Neural progenitor cell (in vitro differentiated cells): Measurements from ENCODE around the gene SCN8A. TPM values are rescaled to one million over a fixed set of nuclear protein-coding genes. Genes with fewer than 3 reads are reported as not detected.

Experiments
- DNase-seq: peaks from one replicate; pipeline ENCODE4 v3.0.0-alpha.2; 2016; ENCODE audit warnings: low spot score
- H2AFZ ChIP-seq: fragments of 200-600 bp; sonication (generic); replicated peaks from 2 replicates; pipeline ENCODE4 v1.6.1; 2016; ENCODE audit warnings: antibody characterized with exemption
- H3F3A ChIP-seq: fragments of 200-600 bp; sonication (generic); 2 replicates; pipeline ENCODE4 v1.6.1; 2016; ENCODE audit warnings: antibody characterized with exemption, low read depth
- H3K27ac ChIP-seq: fragments of 200-600 bp; sonication (generic); 2 replicates; pipeline ENCODE4 v1.5.1; 2016; ENCODE audit warnings: mild to moderate bottlenecking
- H3K27me3 ChIP-seq: fragments of 200-600 bp; sonication (generic); 2 replicates; pipeline ENCODE4 v1.6.1; 2016; ENCODE audit warnings: mild to moderate bottlenecking, moderate library complexity
- H3K36me3 ChIP-seq: fragments of 200-600 bp; sonication (generic); 2 replicates; pipeline ENCODE4 v1.5.1; 2016
- H3K4me1 ChIP-seq: fragments of 200-600 bp; sonication (generic); 2 replicates; pipeline ENCODE4 v1.6.1; 2016; ENCODE audit warnings: mixed run types
- H3K4me2 ChIP-seq: fragments of 200-600 bp; sonication (generic); 2 replicates; pipeline ENCODE4 v1.6.1; 2016
- H3K4me3 ChIP-seq: fragments of 200-600 bp; sonication (generic); 2 replicates; pipeline ENCODE4 v1.5.1; 2016
- H3K79me2 ChIP-seq: fragments of 200-600 bp; sonication (generic); 2 replicates; pipeline ENCODE4 v1.6.1; 2016; ENCODE audit warnings: low read depth
- H3K9ac ChIP-seq: fragments of 200-600 bp; sonication (generic); 2 replicates; pipeline ENCODE4 v1.6.1; 2016
- H3K9me3 ChIP-seq: fragments of 200-600 bp; sonication (generic); 2 replicates; pipeline ENCODE4 v1.5.1; 2016; ENCODE audit warnings: low read depth
- H4K20me1 ChIP-seq: fragments of 200-600 bp; sonication (generic); 2 replicates; pipeline ENCODE4 v1.6.1; 2016; ENCODE audit warnings: low read depth
- H3K27ac Mint-ChIP-seq: 3 replicates; pipeline ENCODE4 v1.8.0; 2021; ENCODE audit warnings: mixed read lengths
- H3K27me3 Mint-ChIP-seq: 2 replicates; pipeline ENCODE4 v1.8.0; 2022; ENCODE audit warnings: low read depth, mild to moderate bottlenecking, inconsistent platforms, moderate library complexity, mixed read lengths; ENCODE audit not compliant: insufficient read depth
- H3K36me3 Mint-ChIP-seq: 3 replicates; pipeline ENCODE4 v1.8.0; 2021; ENCODE audit warnings: mixed read lengths
- H3K4me1 Mint-ChIP-seq: 3 replicates; pipeline ENCODE4 v1.8.0; 2021; ENCODE audit warnings: mixed read lengths
- H3K4me3 Mint-ChIP-seq: 3 replicates; pipeline ENCODE4 v1.8.0; 2021; ENCODE audit warnings: mild to moderate bottlenecking, moderate library complexity, mixed read lengths
- H3K9me3 Mint-ChIP-seq: 3 replicates; pipeline ENCODE4 v1.8.0; 2020; ENCODE audit warnings: mixed read lengths
- CTCF ChIP-seq: fragments of 200-600 bp; sonication (generic); IDR thresholded peaks from 2 replicates; pipeline ENCODE4 v1.5.1; 2017; ENCODE audit warnings: antibody characterized with exemption, mild to moderate bottlenecking
- EZH2 ChIP-seq: fragments of 200-600 bp; sonication (generic); IDR thresholded peaks from 2 replicates; pipeline ENCODE4 v1.6.1; 2017; ENCODE audit warnings: antibody characterized with exemption, mild to moderate bottlenecking, moderate library complexity
- EZH2phosphoT487 ChIP-seq: fragments of 200-600 bp; sonication (generic); IDR thresholded peaks from 2 replicates; pipeline ENCODE4 v1.6.1; 2017; ENCODE audit warnings: antibody characterized with exemption
- total RNA-seq: library from RNA; depleted of rRNA; stranded (reverse); fragments of >200 nt; gene quantifications from 2 replicates; pipeline ENCODE4 v1.2.3, GENCODE V29; 2015; ENCODE audit warnings: low replicate concordance

SCN8A gene
- total RNA-seq, 1 donor from 2014 or later, result 14.2 TPM

- Mint-ChIP-seq H3K36me3 (peaks cover 9% of the 10 kb centered on the region), H3K4me3 (no peak overlapping the region), H3K9me3 (no peaks in the 10 kb centered on the region), H3K27ac (no peak overlapping the region), H3K4me1 (peaks cover 23% of the 10 kb centered on the region), H3K27me3 (peaks cover 29% of the 10 kb centered on the region)
- H3K9ac ChIP-seq, result no peak overlapping the region
- no peak overlapping the region for H3K27ac ChIP-seq
- peaks cover 45% of the 10 kb centered on the region for H3K27me3 ChIP-seq
- no peaks in the 10 kb centered on the region for H3K9me3 ChIP-seq
- H3K79me2 ChIP-seq, result peaks cover 4% of the 10 kb centered on the region
- TF ChIP-seq CTCF (no peak), EZH2 (no peak), EZH2phosphoT487 (no peak)
- H3K36me3 ChIP-seq, result no peaks in the 10 kb centered on the region
- H3K4me1 ChIP-seq, result no peaks in the 10 kb centered on the region
- H3K4me3 ChIP-seq, result no peak overlapping the region
- no peak overlapping the region for H3K4me2 ChIP-seq
- H3F3A ChIP-seq, result peaks cover 40% of the 10 kb centered on the region
- H4K20me1 ChIP-seq, result peaks cover 39% of the 10 kb centered on the region
- DNase-seq, result no peak
- H2AFZ ChIP-seq, result no peak overlapping the region
Measured at GRCh38 chr12:51817027-51817953, 226.3 kb downstream of the SCN8A start.

- Histone ChIP-seq H3K4me1 (no peaks in the 10 kb centered on the region), H3K79me2 (peaks cover 6% of the 10 kb centered on the region), H3F3A (peaks cover 46% of the 10 kb centered on the region), H3K4me2 (no peak overlapping the region), H3K4me3 (no peak overlapping the region), H2AFZ (no peak overlapping the region), H3K9ac (no peak overlapping the region), H4K20me1 (peaks cover 47% of the 10 kb centered on the region), H3K27me3 (peaks cover 46% of the 10 kb centered on the region), H3K9me3 (no peaks in the 10 kb centered on the region), H3K27ac (no peak overlapping the region), H3K36me3 (no peaks in the 10 kb centered on the region)
- Mint-ChIP-seq H3K4me3 (no peak overlapping the region), H3K4me1 (peaks cover 22% of the 10 kb centered on the region), H3K27me3 (peaks cover 26% of the 10 kb centered on the region), H3K27ac (no peak overlapping the region), H3K9me3 (no peaks in the 10 kb centered on the region), H3K36me3 (peaks cover 14% of the 10 kb centered on the region)
- DNase-seq, result no peak
- TF ChIP-seq CTCF, result no peak
Measured at GRCh38 chr12:51818086-51818485, 227.1 kb downstream of the SCN8A start.

GRCh38 chr12:51818566-51819300 lies 227.7 kb downstream of the SCN8A start:
- no peak overlapping the region for H3K27ac Mint-ChIP-seq
- no peak for DNase-seq
- no peaks in the 10 kb centered on the region for H3K4me1 ChIP-seq
- H3K9me3 Mint-ChIP-seq, result no peaks in the 10 kb centered on the region
- no peaks in the 10 kb centered on the region for H3K36me3 ChIP-seq
- H3K9ac ChIP-seq, result no peak overlapping the region
- H4K20me1 ChIP-seq, result peaks cover 53% of the 10 kb centered on the region
- peaks cover 6% of the 10 kb centered on the region for H3K79me2 ChIP-seq
- H3K36me3 Mint-ChIP-seq, result peaks cover 14% of the 10 kb centered on the region
- H3K4me2 ChIP-seq, result no peak overlapping the region
- no peak for TF ChIP-seq EZH2phosphoT487
- no peak for TF ChIP-seq CTCF
- no peak for TF ChIP-seq EZH2
- peaks cover 48% of the 10 kb centered on the region for H3F3A ChIP-seq
- H3K4me3 Mint-ChIP-seq, result no peak overlapping the region
- H3K27ac ChIP-seq, result no peak overlapping the region
- H3K4me1 Mint-ChIP-seq, result peaks cover 19% of the 10 kb centered on the region
- peaks cover 40% of the 10 kb centered on the region for H3K27me3 ChIP-seq
- H3K9me3 ChIP-seq, result no peaks in the 10 kb centered on the region
- no peak overlapping the region for H2AFZ ChIP-seq
- no peak overlapping the region for H3K4me3 ChIP-seq
- H3K27me3 Mint-ChIP-seq, result peaks cover 20% of the 10 kb centered on the region
